ENCODE results near the gene SLC17A7.

The SLC17A7 gene

GRCh38 chr19:49396738-49397505, 44.4 kb downstream of the SLC17A7 start:
- H3K27ac ChIP-seq (ENCODE audit: extremely low read depth, low read depth, low read length): no peak overlapping the region
- CTCF ChIA-PET: no interaction called here
- TF ChIP-seq ZNF121 (tag by site-specific recombination; IDR thresholded peaks at IDR 0.05): peak; percentile 92
- TF ChIP-seq ZNF302 (tag by site-specific recombination; IDR thresholded peaks at IDR 0.05; ENCODE audit: low read depth): no peak
- POLR2A ChIA-PET: interaction anchor here (0.6 to 1.4 kb wide), 2 partner anchors 46 to 221 kb away, joined by 3 to 5 read pairs; no protein-coding TSS in a partner anchor
- H3K4me1 ChIP-seq (ENCODE audit: control insufficient read depth, insufficient read depth, low read length): no peaks in the 10 kb centered on the region
- H3K9me3 ChIP-seq (ENCODE audit: control insufficient read depth, insufficient read depth, low read depth, low read length): no peaks in the 10 kb centered on the region
- no peaks in the 10 kb centered on the region for H3K36me3 ChIP-seq (ENCODE audit: control insufficient read depth in 2 of 2, insufficient read depth in 1 of 2, low read length in 2 of 2)
- no peak overlapping the region for H3K4me3 ChIP-seq (ENCODE audit: low read depth, low read length)

- H3K27ac ChIP-seq (ENCODE audit: extremely low read depth, low read depth, low read length): no peak overlapping the region
- ChIA-PET POLR2A (interaction anchor here (0.6 kb wide), 1 partner anchor 222 kb away, joined by 5 read pairs; no protein-coding TSS in a partner anchor), CTCF (interaction anchor here (0.7 to 5.0 kb wide), 2 partner anchors 47 to 151 kb away, joined by 3 to 59 read pairs; no protein-coding TSS in a partner anchor)
Measured at GRCh38 chr19:49395581-49396407, 45.5 kb downstream of the SLC17A7 start.

DNA sequence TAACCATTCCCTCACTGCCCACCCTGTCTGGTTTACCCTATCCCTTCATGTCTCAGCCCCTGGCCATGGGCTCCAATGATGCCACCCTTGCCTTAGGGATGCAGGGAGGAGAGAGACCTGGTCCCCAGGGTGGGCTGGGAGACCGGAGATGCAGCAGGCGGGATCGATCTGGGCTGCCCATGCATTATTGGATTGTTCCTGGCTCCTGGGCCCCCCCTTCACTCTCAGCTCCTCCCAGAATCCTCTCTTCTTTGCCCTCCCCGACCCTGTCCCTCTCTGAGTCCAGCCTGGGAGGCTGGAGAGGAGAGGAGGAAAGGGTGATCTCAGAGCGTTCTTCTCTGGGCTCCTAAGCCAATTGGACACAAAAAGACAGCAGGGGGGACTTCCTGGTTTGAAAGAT, 47.4 kb downstream of the SLC17A7 start:
- H3K4me1 ChIP-seq (ENCODE audit: control insufficient read depth, insufficient read depth, low read length): no peaks in the 10 kb centered on the region
- no peaks in the 10 kb centered on the region for H3K36me3 ChIP-seq (ENCODE audit: control insufficient read depth in 2 of 2, insufficient read depth in 1 of 2, low read length in 2 of 2)
- no peak overlapping the region for H3K27ac ChIP-seq (ENCODE audit: extremely low read depth, low read depth, low read length)
- no peak overlapping the region for H3K4me3 ChIP-seq (ENCODE audit: low read depth, low read length)
- ChIA-PET CTCF (interaction anchor here (0.5 to 5.0 kb wide), 11 partner anchors 9 to 166 kb away, joined by 3 to 59 read pairs (median 4); no protein-coding TSS in a partner anchor), POLR2A (interaction anchor here (0.5 to 1.1 kb wide), 2 partner anchors 49 to 188 kb away, joined by 3 to 6 read pairs; no protein-coding TSS in a partner anchor)
- no peak for TF ChIP-seq ZNF292 (tag by site-specific recombination; IDR thresholded peaks at IDR 0.05; ENCODE audit: borderline replicate concordance, low read depth)
- TF ChIP-seq BCL11A (tag by site-specific recombination; IDR thresholded peaks at IDR 0.05; ENCODE audit: low read depth): no peak
- TF ChIP-seq, protein P1, sequence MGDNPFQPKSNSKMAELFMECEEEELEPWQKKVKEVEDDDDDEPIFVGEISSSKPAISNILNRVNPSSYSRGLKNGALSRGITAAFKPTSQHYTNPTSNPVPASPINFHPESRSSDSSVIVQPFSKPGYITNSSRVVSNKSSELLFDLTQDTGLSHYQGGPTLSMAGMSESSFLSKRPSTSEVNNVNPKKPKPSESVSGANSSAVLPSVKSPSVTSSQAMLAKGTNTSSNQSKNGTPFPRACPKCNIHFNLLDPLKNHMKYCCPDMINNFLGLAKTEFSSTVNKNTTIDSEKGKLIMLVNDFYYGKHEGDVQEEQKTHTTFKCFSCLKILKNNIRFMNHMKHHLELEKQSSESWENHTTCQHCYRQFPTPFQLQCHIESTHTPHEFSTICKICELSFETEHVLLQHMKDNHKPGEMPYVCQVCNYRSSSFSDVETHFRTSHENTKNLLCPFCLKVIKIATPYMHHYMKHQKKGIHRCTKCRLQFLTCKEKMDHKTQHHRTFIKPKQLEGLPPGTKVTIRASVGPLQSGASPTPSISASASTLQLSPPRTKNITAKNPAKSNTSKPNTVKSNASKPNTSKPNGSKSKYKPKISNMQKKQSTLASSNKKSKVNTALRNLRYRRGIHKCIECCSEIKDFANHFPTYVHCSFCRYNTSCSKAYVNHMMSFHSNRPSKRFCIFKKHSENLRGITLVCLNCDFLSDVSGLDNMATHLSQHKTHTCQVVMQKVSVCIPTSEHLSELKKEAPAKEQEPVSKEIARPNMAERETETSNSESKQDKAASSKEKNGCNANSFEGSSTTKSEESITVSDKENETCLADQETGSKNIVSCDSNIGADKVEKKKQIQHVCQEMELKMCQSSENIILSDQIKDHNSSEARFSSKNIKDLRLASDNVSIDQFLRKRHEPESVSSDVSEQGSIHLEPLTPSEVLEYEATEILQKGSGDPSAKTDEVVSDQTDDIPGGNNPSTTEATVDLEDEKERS (tag by site-specific recombination; IDR thresholded peaks at IDR 0.05): no peak
- TF ChIP-seq HOXC10 (CRISPR knock-in tag; IDR thresholded peaks at IDR 0.05): no peak
- no peak for TF ChIP-seq ZNF121 (tag by site-specific recombination; IDR thresholded peaks at IDR 0.05)
- TF ChIP-seq ZNF600 (tag by site-specific recombination; IDR thresholded peaks at IDR 0.05): no peak
- TF ChIP-seq ZNF10 (tag by site-specific recombination; IDR thresholded peaks at IDR 0.05): no peak
- no peak for TF ChIP-seq GLI2 (tag by site-specific recombination; IDR thresholded peaks at IDR 0.05; ENCODE audit: borderline replicate concordance, low read depth)
- no peak for TF ChIP-seq ZNF707 (tag by site-specific recombination; IDR thresholded peaks at IDR 0.05)
- no peak for TF ChIP-seq ZNF670 (tag by site-specific recombination; IDR thresholded peaks at IDR 0.05; ENCODE audit: low read depth)
- no peak for TF ChIP-seq SETDB1 (IDR thresholded peaks at IDR 0.05; ENCODE audit: insufficient read length, low read length)
- no peak for TF ChIP-seq ZBTB21 (tag by site-specific recombination; IDR thresholded peaks at IDR 0.05)
- H3K9me3 ChIP-seq (ENCODE audit: control insufficient read depth, insufficient read depth, low read depth, low read length): no peaks in the 10 kb centered on the region

More at GRCh38 chr19:49395581-49396407, 45.5 kb downstream of the SLC17A7 start:
- H3K4me1 ChIP-seq (ENCODE audit: control insufficient read depth, insufficient read depth, low read length): no peaks in the 10 kb centered on the region
- H3K36me3 ChIP-seq (ENCODE audit: control insufficient read depth in 2 of 2, insufficient read depth in 1 of 2, low read length in 2 of 2): no peaks in the 10 kb centered on the region
- no peaks in the 10 kb centered on the region for H3K9me3 ChIP-seq (ENCODE audit: control insufficient read depth, insufficient read depth, low read depth, low read length)
- TF ChIP-seq ZNF404 (tag by site-specific recombination; IDR thresholded peaks at IDR 0.05) (no peak), ZNF341 (tag by site-specific recombination; IDR thresholded peaks at IDR 0.05; ENCODE audit: low read depth) (peak; percentile 59; the same call in 1 of the 2 replicates)
- TF ChIP-seq, protein P2, sequence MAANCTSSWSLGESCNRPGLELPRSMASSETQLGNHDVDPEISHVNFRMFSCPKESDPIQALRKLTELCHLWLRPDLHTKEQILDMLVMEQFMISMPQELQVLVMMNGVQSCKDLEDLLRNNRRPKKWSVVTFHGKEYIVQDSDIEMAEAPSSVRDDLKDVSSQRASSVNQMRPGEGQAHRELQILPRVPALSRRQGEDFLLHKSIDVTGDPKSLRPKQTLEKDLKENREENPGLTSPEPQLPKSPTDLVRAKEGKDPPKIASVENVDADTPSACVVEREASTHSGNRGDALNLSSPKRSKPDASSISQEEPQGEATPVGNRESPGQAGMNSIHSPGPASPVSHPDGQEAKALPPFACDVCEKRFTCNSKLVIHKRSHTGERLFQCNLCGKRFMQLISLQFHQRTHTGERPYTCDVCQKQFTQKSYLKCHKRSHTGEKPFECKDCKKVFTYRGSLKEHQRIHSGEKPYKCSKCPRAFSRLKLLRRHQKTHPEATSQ (tag by site-specific recombination; IDR thresholded peaks at IDR 0.05): no peak
- H3K4me3 ChIP-seq (ENCODE audit: low read depth, low read length): no peak overlapping the region

Data from HEK293 (cell line).